ENCODE measurements around the gene SH3TC2.

DNA sequence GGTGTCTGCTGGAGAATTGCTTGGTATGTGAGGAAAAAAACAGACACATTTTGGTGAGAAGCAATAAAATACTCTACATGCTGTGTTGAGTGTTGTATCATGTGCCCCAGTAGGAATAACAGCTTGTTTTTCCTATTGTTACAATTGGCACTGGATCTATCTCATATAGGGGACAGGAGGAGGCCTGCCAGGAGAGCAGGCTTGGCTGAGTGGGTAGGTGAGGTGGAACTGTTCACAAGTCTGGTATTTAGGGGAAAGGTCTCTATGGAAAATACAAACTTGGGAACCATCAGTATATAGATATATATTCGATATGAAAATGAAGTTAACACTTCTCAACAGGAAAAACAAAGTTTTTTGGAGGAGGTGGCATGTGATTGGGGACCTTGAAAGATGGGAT lies 9.5 kb upstream of the SH3TC2 start:
- TF ChIP-seq CTCF (IDR thresholded peaks at IDR 0.05) (no peak), EZH2phosphoT487 (IDR thresholded peaks at IDR 0.05) (no peak)
